Measurements from ENCODE around the gene SLCO3A1.

The SLCO3A1 gene

DNA sequence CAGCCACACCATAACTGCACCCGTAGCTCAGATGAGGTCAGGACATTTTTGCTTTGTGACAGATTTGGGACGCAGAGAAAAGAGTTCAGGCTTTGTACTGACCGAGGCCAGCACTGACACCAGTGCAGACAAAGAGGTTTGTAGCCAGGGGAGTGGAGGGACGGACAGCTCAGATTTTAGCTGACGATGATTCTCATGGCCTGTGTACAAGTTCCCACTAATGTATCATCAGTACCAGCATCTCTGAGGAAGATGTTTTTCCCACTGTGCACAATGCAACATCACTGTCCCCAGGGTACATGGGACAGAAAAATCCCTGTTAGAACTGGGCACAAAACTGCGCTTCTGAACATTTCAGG, 112.7 kb downstream of the SLCO3A1 start:
- no peak for DNase-seq (ENCODE audit: low read depth in 2 of 2)

DNA sequence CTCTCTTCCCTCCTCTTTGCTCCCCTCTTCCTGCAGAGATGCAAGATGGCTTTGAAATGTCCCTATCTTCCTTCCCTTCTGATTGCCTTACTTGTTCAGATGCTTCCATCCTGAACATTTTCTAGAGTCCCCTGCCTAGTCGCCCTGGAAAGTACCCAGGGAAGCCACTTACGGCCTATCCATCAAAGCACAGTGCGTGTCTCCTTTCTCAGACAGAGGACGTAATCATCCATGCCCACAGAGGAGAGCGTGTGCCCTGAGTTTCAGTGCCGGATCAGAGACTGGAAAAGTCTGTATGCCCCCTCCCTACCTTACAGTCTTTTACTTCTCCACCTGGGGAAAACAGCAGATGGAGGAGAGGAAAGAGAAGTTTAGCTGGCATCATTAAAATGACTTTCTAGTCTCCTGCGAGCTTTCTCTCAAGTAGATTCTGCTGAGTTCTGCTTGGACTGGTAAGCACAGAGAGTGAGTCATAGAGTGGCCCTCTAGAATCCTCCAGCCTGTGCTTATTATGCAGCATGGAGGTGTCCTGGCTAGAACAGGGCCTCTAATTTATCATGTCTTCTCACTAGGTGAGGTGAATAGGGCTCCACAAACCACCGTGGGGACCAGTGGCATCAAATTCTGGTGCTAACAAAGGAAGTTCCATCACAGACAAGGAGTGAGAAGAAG, 114.6 kb downstream of the SLCO3A1 start:
- no peak for DNase-seq (ENCODE audit: low read depth in 2 of 2)

DNA sequence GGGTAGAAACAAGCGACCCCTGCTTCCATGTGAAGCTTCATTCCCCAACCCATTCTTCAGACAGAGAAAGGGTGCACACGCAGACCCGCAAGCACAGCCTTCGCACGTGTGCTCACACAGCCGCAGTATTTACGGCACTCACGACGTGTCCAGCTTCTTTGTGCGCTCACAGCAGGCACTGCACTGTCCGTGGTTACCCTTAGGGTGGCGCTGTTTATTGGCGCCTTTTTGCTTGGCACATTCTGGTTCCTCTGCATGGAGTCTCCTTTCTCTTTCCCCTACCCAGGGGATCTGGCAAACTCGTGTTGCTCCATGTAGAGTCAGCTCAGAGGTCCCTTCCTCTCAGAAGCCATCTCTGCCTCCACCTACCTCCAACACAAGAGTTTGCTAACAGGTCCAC, 115.1 kb downstream of the SLCO3A1 start:
- DNase-seq (ENCODE audit: low read depth in 2 of 2): no peak

DNA sequence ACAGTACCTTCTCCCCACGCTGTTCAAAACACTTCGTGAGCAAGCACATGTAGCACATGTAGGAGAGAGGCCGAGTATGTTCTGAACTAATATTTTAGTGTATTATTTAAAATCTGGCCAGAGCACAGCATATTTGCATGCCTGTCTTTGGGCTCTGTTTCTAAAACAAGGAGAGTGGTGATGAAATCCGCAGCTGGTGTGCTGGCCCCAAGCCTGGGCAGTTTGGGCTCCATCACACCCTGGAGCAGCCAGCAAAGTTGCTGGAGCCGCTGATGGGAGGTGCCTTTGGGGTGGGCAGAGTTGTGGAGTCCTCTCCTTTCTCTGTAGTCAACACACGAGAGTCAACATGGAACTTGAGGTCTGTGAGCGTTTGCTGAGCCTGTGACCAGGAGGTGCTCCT, 116.6 kb downstream of the SLCO3A1 start:
- DNase-seq (ENCODE audit: low read depth in 2 of 2): no peak

DNA sequence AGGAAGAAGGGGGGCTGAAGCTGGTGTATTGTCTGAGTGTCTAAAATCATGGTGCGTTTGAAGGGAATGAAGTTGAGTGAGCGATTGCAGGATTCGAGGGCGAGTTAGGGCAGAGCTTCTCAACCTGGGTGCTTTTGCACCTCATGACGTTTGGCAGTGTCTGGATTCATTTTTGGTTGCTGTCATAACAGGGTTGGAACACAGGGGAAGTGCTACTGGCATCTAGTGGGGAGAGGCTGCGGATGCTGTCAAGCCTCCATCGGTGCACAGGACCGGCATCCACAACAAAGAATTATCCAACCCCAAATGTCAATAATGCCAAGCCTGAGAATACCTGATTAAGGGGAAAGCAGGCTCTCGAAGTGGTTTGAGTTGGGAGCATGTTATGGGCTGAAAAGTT, 120.0 kb downstream of the SLCO3A1 start:
- DNase-seq (ENCODE audit: low read depth in 2 of 2): no peak

DNA sequence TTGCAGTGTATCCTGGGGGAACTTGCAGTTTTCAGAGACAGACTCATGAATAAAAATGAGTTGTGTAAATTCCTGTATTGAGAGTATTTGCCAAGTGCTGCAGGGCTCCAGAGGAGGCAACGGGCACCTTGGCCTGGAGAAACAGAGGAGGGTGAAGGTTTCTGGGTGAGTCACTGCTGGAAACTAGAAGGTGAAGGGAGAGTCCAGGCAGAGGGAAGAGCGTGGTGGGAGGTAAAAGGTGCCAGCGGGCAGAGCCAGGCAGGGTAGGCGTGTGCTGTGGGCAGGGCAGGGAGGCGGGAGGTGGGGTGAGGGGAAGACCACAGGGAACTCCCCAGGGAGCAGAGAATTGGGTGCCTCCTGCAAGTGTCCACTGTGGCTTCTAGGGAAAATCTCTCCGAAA, 120.8 kb downstream of the SLCO3A1 start:
- no peak for DNase-seq (ENCODE audit: low read depth in 2 of 2)

DNA sequence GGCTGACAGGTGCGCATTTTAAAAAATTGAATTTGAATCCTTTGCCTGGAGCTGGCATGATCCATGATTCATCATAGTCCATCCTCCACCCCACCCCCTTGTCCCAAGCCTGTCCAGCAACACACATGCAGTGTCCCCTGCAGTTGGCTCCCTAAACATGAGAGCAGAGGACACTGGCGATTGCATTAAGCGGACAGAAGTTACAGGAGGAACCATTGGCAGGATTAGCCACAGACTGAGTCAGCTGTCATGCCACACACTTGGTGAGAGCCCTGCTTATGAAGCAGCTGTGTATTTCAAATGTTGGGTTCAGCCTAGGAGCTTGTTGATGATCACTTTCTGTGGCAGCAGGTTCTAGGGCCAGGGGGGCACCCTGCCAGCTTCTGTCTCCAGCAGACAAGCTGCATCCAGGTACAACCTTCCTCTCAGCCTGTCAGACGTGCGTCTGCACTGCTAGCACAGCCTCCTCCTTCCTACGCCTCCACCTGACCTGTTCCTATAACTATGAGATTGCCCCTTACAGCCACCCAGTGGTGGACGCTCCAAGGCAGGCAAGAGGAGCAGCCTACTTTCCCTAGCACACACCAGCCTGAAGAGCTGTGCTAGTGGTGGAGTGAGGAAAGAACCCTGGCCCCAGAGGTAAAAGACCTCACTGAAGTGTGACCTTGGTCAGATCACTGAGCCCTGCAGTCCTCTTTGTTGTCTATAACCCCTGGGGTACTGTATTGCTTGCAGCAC, 121.9 kb downstream of the SLCO3A1 start:
- DNase-seq (ENCODE audit: low read depth in 2 of 2): no peak

DNA sequence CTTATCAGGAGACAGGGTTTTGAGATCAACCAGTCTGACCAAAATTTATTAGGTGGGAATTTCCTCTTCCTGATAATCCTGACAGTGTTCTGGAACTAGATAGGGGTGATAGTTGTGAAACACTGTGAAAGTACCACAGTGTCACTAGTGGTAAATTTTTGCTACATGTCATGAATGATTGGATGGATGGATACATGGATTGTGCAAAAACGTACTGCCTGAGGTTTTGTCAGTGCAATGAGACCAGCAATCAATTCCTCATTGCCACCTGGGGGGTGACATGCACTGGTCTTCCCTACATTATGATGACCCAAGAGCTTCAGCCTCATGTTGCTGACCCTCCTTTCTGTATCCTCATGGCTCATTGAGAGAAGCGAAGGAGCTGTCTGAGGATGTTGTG, 123.5 kb downstream of the SLCO3A1 start:
- no peak for DNase-seq (ENCODE audit: low read depth in 2 of 2)

DNA sequence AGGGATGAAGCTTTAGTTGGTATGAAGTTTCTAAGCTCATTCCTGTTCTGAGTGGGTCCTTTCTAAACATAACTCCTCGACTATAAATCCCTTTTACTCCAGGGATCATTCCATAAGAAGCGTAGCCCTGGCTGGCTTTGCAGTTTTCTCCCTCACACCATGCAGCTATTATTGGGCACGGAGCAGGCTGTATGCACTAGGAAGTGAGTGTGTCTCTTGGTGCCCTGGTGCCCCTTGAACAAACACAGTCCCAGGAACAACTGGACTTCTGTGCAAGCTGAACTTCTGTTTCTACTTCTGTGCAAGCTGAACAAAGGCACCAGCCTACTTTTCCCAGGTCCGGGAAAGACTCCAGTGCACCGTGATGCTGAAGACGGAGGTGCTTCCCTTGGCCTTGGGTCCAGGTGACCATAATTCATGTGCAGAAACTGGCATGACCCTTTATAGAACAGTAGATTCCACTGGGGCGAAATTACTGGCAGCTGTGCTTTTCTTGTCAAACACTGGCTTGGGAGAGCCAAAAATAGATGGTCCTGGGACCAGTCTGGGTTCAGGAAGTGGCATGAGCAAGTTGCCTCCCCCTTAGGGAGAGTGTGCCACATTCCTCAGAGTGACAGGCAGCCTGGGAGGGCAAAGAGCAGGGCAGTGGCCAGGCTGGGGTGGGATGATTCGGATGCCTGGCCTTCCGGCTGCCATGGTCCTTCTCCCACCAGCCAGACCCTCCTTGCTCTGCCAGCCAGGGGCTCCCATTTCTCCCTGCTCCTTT, 127.2 kb downstream of the SLCO3A1 start:
- DNase-seq (ENCODE audit: low read depth in 2 of 2): no peak

DNA sequence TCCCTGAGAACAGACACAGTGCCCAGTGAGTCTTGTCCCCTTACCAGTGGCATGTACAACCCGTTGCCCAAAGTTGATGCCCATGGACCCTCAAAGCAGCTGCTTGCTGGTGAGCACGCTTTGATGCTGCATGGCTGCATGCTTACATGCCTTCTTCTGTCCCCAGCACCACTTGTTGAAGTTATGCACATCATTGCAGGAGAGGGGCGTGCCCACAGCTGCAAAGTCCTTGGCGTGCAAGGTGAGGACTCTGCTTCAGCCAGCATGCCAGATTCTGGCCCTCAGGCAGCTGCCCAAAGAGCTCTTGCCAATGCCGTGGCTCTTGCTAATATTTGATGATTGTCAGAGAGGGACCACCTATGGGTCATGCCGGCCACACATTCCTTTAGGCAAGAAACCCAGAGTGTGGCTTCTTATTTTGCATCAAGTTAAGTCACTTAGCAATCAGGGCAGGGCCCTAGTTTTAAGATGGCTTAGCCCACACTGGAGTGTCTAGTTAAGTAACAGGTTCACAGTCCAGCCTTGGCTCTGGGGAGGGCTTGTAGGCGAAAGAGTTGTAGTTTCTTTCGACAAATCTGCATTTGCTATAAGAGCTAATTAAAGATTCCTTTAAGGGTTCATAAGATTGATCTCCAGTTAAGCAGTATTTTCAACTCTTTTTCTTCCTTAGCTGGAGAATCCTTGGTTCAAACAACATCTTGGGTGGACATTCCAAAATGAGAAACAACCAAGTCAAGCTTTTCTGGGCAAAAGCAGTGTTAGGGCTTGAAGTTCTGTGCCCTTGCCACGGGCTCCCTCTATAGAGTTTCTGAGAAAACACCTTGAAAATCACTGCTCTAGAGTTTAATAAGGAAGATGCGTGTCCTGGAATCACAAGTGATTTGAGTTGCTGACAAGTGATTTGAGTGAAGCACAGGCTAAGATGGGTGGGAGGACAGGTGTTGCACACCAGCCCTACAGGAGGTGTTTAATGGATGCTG, 128.6 kb downstream of the SLCO3A1 start:
- no peak for DNase-seq (ENCODE audit: low read depth in 2 of 2)

DNA sequence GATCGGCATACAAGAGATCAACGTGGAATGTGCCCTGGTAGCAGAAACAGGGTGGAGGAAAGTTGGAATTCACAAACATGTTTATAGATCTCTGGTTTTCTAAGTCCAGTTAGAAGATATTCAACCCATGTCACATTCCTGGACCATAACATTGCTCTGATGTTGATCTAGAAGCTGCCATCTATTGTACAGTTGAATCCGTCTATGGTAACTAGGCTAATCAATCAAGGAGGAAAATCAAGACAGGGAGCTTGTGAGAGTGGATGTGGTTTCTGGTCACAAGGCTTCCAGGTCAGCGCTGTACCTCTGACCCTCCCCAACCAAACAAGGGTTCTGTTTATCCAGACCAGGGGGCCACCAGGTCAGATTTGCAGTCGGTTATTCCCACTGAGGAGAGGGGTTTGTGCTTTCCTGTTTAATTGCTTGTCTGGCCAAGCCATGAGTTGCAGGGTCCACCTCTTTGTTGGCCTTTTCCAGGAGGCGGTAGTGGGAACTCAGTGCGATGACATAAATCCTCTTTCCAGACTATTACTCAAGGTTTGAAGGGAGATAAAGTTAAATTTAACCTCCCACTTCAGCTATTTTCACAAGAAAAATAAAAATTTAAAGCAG, 130.3 kb downstream of the SLCO3A1 start:
- DNase-seq (ENCODE audit: low read depth in 2 of 2): no peak

DNA sequence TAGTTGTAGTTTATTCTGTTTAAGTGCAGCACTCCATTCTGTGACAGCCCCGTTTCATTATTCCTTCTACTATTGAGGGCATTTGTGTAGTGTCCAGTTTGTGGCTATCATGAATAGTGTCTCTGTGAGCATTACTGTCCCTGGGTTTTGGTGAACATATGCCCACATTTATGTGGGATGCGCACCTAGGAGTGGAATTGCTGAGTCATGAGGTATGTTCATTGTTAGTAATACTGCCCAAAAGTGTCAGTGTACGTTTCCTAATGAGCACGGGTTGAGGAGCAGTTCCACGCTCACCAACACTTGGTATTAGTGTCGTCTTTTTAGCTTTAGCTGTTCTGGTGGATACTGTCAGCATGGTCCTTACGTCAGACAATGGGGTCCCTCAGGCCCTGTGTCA, 131.8 kb downstream of the SLCO3A1 start:
- DNase-seq (ENCODE audit: low read depth in 2 of 2): no peak

DNA sequence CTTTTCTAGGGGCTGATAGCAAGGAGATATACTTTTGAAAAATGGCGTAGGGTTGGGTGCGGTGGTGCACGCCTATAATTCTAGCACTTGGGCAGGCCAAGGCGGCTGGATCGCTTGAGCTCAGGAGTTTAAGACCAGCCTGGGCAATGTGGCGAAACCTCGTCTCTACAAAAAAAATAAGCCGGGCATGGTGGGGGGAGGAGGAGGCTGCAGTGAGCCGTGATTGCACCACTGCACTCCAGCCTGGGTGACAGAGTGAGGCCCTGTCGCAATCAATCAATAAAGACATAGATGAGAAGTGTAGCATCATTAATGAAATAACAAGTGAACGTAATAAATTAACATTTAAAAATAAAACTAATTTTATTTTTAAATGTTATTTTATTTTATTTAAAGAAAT, 134.6 kb downstream of the SLCO3A1 start:
- DNase-seq (ENCODE audit: low read depth in 2 of 2): no peak

DNA sequence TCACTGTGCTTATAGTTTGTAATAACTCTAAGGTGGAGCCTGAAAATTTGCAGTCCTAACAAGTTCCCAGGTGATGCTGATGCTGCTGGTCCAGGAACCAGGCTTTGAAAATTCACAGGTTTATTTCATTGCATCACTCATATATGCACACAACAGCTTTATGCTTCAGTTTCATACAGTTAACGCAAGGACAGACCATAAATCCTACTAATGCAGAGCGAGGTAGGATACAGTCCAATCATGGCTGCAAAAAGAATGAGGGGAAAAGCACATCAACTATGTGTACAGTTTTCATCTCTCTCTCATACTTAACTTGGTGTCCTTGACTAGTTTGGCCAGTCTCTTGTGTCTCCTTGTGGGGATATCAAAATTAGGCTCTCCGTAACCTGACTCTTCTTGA, 135.1 kb downstream of the SLCO3A1 start:
- DNase-seq (ENCODE audit: low read depth in 2 of 2): no peak

DNA sequence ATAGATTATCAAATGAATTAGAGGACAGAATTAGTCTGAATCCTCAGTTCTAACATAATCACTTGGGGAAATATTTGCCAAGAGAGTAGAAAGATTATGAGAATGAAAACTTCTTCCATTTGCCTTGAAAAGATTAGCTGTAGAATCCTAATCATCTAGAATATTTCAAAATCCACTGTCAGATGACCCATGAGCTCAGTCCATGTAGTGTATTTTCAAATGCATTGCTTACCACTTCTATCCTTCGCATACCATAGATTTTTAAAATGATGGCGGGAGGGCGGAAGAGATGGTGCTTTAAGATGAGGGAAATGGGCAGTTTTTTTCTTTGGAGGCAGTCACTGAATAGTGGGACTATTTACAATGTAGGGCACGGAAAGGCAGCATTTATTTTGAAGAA, 136.3 kb downstream of the SLCO3A1 start:
- no peak for DNase-seq (ENCODE audit: low read depth in 2 of 2)

DNA sequence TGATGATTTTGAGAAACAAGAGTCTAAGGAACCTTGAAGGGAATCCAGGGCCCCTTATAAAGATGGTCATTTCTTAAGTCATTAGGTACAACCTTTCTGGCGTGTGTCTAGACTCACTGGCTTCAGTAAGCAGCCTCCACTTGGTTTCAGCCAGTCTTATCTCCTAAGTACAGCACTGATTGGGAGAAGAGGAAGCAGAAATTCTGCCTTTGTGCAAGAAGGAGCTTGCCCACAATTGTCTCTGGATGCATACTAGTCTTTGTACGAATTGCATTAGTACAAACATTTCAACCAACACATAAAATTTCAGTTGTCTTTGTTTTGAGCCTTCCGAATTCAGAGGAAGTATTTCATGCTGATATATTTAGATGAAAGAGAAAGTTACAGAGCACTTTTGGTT, 139.4 kb downstream of the SLCO3A1 start:
- no peak for DNase-seq (ENCODE audit: low read depth in 2 of 2)

DNA sequence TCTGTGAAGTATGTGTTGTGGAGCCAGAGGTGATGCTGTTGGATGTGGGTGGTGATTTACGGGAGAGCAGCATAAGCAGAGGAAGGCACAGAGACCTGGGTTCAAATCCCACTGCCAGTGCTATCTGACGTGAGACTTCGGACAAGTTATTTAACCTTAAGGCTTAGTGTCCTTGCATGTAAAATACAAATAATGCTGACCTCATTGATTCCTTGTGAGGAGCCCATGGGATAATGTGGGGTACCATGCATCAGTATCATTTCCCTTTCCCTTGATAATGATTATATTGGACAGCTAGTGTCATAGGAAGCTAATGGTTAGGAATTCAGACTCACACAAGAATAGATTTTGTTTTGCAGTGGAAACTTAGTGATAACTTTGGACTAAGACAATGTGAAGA, 141.6 kb downstream of the SLCO3A1 start:
- no peak for DNase-seq (ENCODE audit: low read depth in 2 of 2)

DNA sequence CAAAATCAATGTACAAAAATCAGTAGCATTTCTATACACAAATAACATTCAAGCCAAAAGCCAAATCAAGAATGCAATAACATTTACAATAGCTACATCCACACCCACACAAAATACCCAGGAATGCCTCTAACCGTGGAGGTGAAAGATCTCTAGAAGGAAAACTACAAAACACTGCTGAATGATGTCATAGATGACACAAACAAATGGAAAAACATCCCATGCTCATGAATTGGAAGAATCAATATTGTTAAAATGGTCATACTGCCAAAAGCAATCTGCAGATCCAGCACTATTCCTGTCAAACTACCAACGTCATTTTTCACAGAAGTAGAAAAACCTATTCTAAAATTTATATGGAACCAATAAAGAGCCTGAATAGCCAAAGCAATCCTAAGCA, 143.7 kb downstream of the SLCO3A1 start:
- DNase-seq (ENCODE audit: low read depth in 2 of 2): no peak

DNA sequence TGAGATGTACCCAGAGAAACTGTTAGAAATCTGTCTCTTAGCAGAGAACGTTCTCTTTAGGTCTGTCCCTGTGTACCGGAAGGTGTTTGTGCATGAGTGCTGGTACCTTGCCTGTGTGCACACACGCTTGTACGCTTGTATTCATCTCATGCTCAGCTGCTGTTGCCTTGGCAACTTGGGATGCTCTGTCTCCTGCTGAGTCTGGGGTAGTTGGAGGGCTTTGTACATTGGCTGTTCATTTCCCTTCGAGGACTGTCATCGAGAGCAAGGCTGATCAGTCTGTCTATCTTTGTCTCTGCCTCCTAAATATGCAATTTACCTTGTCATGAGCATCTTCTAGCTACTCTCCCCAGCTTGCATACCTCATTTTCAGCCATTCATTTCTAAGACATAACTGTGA, 147.2 kb downstream of the SLCO3A1 start:
- no peak for DNase-seq (ENCODE audit: low read depth in 2 of 2)

DNA sequence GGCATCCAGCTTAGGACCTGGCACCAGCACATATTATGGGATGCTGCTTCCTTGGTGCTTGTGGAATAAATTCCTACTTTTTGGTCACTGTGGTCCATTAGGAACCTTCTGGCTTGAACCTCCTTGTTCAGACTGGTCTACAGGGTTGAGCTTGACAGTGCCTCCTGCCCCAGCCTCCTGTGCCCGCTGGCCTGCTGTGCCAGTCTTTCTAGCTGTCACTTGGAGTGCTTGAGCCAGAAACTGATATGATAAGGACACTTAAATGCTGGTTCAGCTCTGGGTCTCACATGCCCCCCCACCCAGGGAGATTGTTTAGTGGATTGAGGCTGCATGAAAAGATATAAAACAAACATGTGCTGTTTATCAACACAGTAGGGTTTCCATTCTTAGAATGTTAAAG, 147.8 kb downstream of the SLCO3A1 start:
- DNase-seq (ENCODE audit: low read depth in 2 of 2): no peak

DNA sequence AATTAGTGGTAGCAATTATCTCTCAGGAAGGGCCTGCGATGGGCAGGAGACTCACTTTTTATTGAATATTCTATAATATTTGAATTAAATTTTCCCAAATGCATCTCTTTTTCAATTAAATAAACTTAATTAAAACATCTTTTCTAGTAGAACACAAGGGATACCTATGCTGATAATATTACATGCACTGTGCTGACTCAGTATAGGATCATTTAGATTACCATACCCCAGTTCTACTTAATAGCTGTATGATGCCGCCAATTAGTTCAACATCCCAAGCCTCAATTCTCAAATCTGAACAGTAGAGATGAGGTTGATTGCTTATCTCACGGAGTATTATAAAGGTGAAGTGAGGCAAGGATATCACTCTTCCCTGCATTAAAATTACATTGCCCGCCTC, 149.2 kb downstream of the SLCO3A1 start:
- DNase-seq (ENCODE audit: low read depth in 2 of 2): no peak

All from stimulated activated CD8-positive, alpha-beta memory T cell treated with anti-CD3 and anti-CD28 coated beads, Interleukin-2, amount 100 ng/mL, for 1 hour (primary cell).